GM19452 (cell line): ENCODE results near the gene PVRIG.
"Not testable (repeated sequence)": the region's sequence is repeated elsewhere in the genome, so short reads cannot be mapped to it uniquely, and the experiment has no call there.

Experiments used
- ATAC-seq: cut with Tn5 transposase; IDR thresholded peaks from one replicate; pipeline ENCODE4 v1.9.1; 2021; ENCODE audit not compliant: unreplicated experiment

Gene PVRIG

GRCh38 chr7:100219801-100220585, at the start of gene PVRIG:
TSS of gene PVRIG (plus strand) at chr7:100219949. CDS start at chr7:100219971, 22 bp downstream.
- ATAC-seq, result not testable (repeated sequence)

GRCh38 chr7:100170101-100170897, 49.5 kb upstream of the PVRIG start:
- ATAC-seq, result no peak

- no peak for ATAC-seq
Measured at GRCh38 chr7:100171087-100171681, 48.6 kb upstream of the PVRIG start.

GRCh38 chr7:100171840-100172239, 47.9 kb upstream of the PVRIG start:
- no peak for ATAC-seq

GRCh38 chr7:100173806-100174495, 45.8 kb upstream of the PVRIG start:
- ATAC-seq, result no peak

- ATAC-seq, result no peak
Measured at GRCh38 chr7:100174582-100174981, 45.2 kb upstream of the PVRIG start.

- no peak for ATAC-seq
Measured at GRCh38 chr7:100175296-100175935, 44.3 kb upstream of the PVRIG start.

- ATAC-seq, result no peak
Measured at GRCh38 chr7:100176096-100177044, 43.4 kb upstream of the PVRIG start.

- peak; percentile 83 for ATAC-seq
Measured at GRCh38 chr7:100177045-100178001, 42.4 kb upstream of the PVRIG start, which contains the start of the genes GPC2 and STAG3. TSS of gene GPC2 (minus strand) at chr7:100177381. CDS start at chr7:100177199, 182 bp downstream. TSS of gene STAG3 (plus strand) at chr7:100177918. CDS start at chr7:100180557, 2,639 bp downstream.

- not testable (repeated sequence) for ATAC-seq
Measured at GRCh38 chr7:100180084-100180483, 39.7 kb upstream of the PVRIG start.

GRCh38 chr7:100182616-100183015, 37.1 kb upstream of the PVRIG start:
- not testable (repeated sequence) for ATAC-seq

GRCh38 chr7:100183090-100183489, 36.7 kb upstream of the PVRIG start:
- ATAC-seq, result not testable (repeated sequence)

GRCh38 chr7:100185726-100186125, 34.0 kb upstream of the PVRIG start:
- ATAC-seq, result no peak

GRCh38 chr7:100189061-100189460, 30.7 kb upstream of the PVRIG start:
- no peak for ATAC-seq

GRCh38 chr7:100190048-100190711, 29.6 kb upstream of the PVRIG start:
- ATAC-seq, result no peak

- no peak for ATAC-seq
Measured at GRCh38 chr7:100191775-100192174, 28.0 kb upstream of the PVRIG start.

GRCh38 chr7:100192281-100192862, 27.4 kb upstream of the PVRIG start:
- not testable (repeated sequence) for ATAC-seq
